Measurements from ENCODE around the gene GIMAP2.
A peak's percentile ranks its signal among the peaks of the same experiment; 100 is the strongest.

The GIMAP2 gene

GRCh38 chr7:150715293-150715692 is 29.8 kb downstream of the GIMAP2 start:
- H3K9ac ChIP-seq = no peak overlapping the region
- no peaks in the 10 kb centered on the region for H3K27me3 ChIP-seq (ENCODE audit: control insufficient read depth, insufficient read depth, low read length)
- H3K27ac ChIP-seq = peak overlapping the region; percentile 59

GRCh38 chr7:150715738-150716137 is 30.2 kb downstream of the GIMAP2 start:
- Histone ChIP-seq H3K9ac (no peak overlapping the region), H3K27me3 (ENCODE audit: control insufficient read depth, insufficient read depth, low read length) (no peaks in the 10 kb centered on the region), H3K4me3 (ENCODE audit: low read depth, low read length) (no peak overlapping the region), H3K4me1 (no peaks in the 10 kb centered on the region), H3K4me2 (ENCODE audit: low read length) (no peak overlapping the region), H3K36me3 (ENCODE audit: control insufficient read depth, insufficient read depth, low read length) (no peaks in the 10 kb centered on the region), H3K9me3 (ENCODE audit: control insufficient read depth, low read length) (no peaks in the 10 kb centered on the region), H3K79me2 (no peaks in the 10 kb centered on the region), H3K27ac (peak overlapping the region; percentile 59), H2AFZ (no peak overlapping the region)
- TF ChIP-seq CTCF (IDR thresholded peaks at IDR 0.05) = no peak

More at GRCh38 chr7:150715293-150715692, 29.8 kb downstream of the GIMAP2 start:
- H3K9me3 ChIP-seq (ENCODE audit: control insufficient read depth, low read length) = no peaks in the 10 kb centered on the region
- no peak overlapping the region for H3K4me2 ChIP-seq (ENCODE audit: low read length)
- TF ChIP-seq CTCF (IDR thresholded peaks at IDR 0.05) = no peak
- H3K79me2 ChIP-seq = no peaks in the 10 kb centered on the region
- no peak overlapping the region for H2AFZ ChIP-seq
- no peak overlapping the region for H3K4me3 ChIP-seq (ENCODE audit: low read depth, low read length)
- no peaks in the 10 kb centered on the region for H3K4me1 ChIP-seq
- no peaks in the 10 kb centered on the region for H3K36me3 ChIP-seq (ENCODE audit: control insufficient read depth, insufficient read depth, low read length)

- Histone ChIP-seq H3K4me2 (ENCODE audit: low read length) (no peak within 1 kb of the TSS), H3K4me1 (no peaks in the 10 kb centered on the region), H3K27me3 (ENCODE audit: control insufficient read depth, insufficient read depth, low read length) (no peaks in the 10 kb centered on the region), H2AFZ (no peak within 1 kb of the TSS), H3K9ac (no peak within 1 kb of the TSS), H3K4me3 (ENCODE audit: low read depth, low read length) (peak within 1 kb of the TSS; percentile 42), H3K36me3 (ENCODE audit: control insufficient read depth, insufficient read depth, low read length) (no peaks in the 10 kb centered on the region), H3K9me3 (ENCODE audit: control insufficient read depth, low read length) (no peaks in the 10 kb centered on the region), H3K79me2 (no peaks in the 10 kb centered on the region), H3K27ac (peak within 1 kb of the TSS; percentile 59)
- no peak for TF ChIP-seq CTCF (IDR thresholded peaks at IDR 0.05)
Measured at GRCh38 chr7:150716368-150716767, 30.9 kb downstream of the GIMAP2 start, which contains the start of gene GIMAP1. GIMAP1 (plus strand) TSS chr7:150716613; CDS start chr7:150719048, 2,435 bp downstream.

- H3K27ac ChIP-seq = peak overlapping the region; percentile 48
- no peak overlapping the region for H2AFZ ChIP-seq
- H3K4me1 ChIP-seq = no peaks in the 10 kb centered on the region
- H3K4me2 ChIP-seq (ENCODE audit: low read length) = no peak overlapping the region
- H3K36me3 ChIP-seq (ENCODE audit: control insufficient read depth, insufficient read depth, low read length) = no peaks in the 10 kb centered on the region
- no peaks in the 10 kb centered on the region for H3K27me3 ChIP-seq (ENCODE audit: control insufficient read depth, insufficient read depth, low read length)
- no peak overlapping the region for H3K9ac ChIP-seq
- H3K4me3 ChIP-seq (ENCODE audit: low read depth, low read length) = peak overlapping the region; percentile 42
- no peaks in the 10 kb centered on the region for H3K9me3 ChIP-seq (ENCODE audit: control insufficient read depth, low read length)
- no peaks in the 10 kb centered on the region for H3K79me2 ChIP-seq
- no peak for TF ChIP-seq CTCF (IDR thresholded peaks at IDR 0.05)
Measured at GRCh38 chr7:150716939-150717338, 31.4 kb downstream of the GIMAP2 start.

GRCh38 chr7:150717814-150718420 is 32.4 kb downstream of the GIMAP2 start:
- no peak for TF ChIP-seq CTCF (IDR thresholded peaks at IDR 0.05)
- Histone ChIP-seq H3K27ac (no peak overlapping the region), H3K9ac (no peak overlapping the region), H3K4me1 (no peaks in the 10 kb centered on the region), H2AFZ (no peak overlapping the region), H3K79me2 (no peaks in the 10 kb centered on the region), H3K4me3 (ENCODE audit: low read depth, low read length) (peak overlapping the region; percentile 35), H3K4me2 (ENCODE audit: low read length) (peak overlapping the region; percentile 28), H3K27me3 (ENCODE audit: control insufficient read depth, insufficient read depth, low read length) (no peaks in the 10 kb centered on the region), H3K9me3 (ENCODE audit: control insufficient read depth, low read length) (no peaks in the 10 kb centered on the region), H3K36me3 (ENCODE audit: control insufficient read depth, insufficient read depth, low read length) (no peaks in the 10 kb centered on the region)
